Measurements from ENCODE around the gene URGCP. TPM values are rescaled to one million over a fixed set of nuclear protein-coding genes. Genes with fewer than 3 reads are reported as not detected.

URGCP gene
- total RNA-seq, 4 donors from 2014 or later = 26.3 to 42.0 (median 34.5) TPM

DNA sequence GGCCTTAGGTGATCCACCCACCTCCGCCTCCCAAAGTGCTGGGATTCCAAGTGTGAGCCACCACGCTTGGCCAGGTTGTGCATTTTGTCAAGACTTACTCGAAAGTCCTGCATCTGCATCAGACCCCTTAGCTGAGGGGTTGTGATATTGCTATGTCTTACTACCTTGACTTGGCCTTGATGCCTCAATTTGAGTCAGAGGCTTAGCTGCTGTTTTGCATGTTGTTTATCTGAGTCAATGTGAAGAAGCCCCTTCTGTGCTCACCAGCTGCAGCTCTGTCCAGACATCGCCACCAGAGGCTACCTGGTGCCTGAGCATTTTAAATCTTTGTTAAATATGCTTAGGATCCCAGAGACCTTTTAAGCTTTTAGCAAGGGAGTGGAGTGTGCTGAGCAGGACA is 37.9 kb upstream of the URGCP start:
- no peak overlapping the region for H3K4me3 ChIP-seq (ENCODE audit: low read depth, poor library complexity, severe bottlenecking)
- no peak for DNase-seq (ENCODE audit: low spot score in 2 of 2)
- TF ChIP-seq POLR2A (IDR thresholded peaks at IDR 0.05) = no peak
- TF ChIP-seq, protein P1, sequence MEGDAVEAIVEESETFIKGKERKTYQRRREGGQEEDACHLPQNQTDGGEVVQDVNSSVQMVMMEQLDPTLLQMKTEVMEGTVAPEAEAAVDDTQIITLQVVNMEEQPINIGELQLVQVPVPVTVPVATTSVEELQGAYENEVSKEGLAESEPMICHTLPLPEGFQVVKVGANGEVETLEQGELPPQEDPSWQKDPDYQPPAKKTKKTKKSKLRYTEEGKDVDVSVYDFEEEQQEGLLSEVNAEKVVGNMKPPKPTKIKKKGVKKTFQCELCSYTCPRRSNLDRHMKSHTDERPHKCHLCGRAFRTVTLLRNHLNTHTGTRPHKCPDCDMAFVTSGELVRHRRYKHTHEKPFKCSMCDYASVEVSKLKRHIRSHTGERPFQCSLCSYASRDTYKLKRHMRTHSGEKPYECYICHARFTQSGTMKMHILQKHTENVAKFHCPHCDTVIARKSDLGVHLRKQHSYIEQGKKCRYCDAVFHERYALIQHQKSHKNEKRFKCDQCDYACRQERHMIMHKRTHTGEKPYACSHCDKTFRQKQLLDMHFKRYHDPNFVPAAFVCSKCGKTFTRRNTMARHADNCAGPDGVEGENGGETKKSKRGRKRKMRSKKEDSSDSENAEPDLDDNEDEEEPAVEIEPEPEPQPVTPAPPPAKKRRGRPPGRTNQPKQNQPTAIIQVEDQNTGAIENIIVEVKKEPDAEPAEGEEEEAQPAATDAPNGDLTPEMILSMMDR (IDR thresholded peaks at IDR 0.05) = no peak
- WGBS, 2 donors = 97 to 100% methylated on average over 4 of the region's 4 CpGs
- intact Hi-C loops (cut with DNase I; ENCODE audit: low total_unique reads) = no loop called here

DNA sequence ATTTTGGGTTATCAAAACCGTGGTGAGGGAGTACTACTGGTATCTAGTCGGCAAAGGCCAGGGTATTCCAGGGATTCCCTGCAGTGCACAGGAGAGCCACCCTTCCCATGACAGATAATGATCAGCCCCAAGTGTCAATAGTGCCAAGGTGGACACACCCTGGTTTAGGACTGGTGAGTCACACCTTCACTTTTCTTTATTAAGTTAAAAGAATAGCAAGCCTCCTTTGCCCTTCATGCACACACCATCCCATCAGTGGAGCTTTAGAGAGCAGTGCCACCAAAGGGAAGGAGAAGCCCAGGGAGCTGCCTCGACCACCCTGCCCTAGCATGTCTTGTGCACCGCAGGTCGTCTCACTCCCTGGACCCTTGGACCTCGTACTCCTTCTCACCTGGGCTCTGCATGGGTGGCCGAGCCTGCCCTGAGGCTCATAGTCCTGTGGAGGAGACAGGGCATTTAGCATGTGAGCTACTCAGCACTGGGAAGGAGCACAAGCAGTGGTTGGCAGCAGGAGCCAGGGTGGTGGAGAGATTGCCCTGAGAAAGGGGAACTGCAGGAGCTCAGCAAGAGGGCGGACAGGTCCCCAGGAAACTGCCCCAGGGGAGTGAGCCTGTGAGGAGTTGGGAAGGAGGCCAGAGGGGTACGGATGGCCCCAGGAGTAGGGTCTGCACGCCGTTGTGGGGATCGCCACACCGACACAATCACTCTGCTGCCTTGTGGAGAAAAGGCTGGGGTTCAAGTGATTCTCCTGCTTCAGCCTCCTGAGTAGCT is 37.2 kb upstream of the URGCP start:
- intact Hi-C loops (cut with DNase I; ENCODE audit: low total_unique reads) = no loop called here
- no peak for DNase-seq (ENCODE audit: low spot score in 2 of 2)
- TF ChIP-seq, protein P1 (IDR thresholded peaks at IDR 0.05) = no peak
- TF ChIP-seq POLR2A (IDR thresholded peaks at IDR 0.05) = no peak
- no peak overlapping the region for H3K4me3 ChIP-seq (ENCODE audit: low read depth, poor library complexity, severe bottlenecking)
- WGBS, 2 donors = 70 to 77% methylated on average over 13 of the region's 13 CpGs

DNA sequence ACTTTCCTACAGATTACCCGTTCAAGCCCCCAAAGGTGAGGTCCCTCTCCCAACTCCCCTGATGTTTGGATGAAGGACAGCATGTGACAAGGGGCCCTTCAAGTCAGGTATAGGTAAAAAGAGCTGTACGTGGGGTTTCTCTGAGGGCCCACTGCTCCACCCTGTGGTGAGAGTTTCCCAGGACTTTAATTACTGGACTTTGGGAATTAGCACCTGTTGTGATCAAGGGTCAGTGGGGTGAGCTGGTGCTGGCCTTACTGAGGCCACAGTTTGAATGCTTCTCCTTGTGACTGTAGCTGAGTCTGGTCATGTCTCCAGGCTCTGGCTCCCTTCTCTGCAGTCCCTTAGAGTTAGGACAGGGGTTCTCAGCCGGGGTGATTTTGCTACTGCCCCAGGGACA is 36.6 kb upstream of the URGCP start:
- no peak for DNase-seq (ENCODE audit: low spot score in 2 of 2)
- WGBS, 2 donors = 71 to 80% methylated on average over 3 of the region's 3 CpGs
- intact Hi-C loops (cut with DNase I; ENCODE audit: low total_unique reads) = no loop called here
- H3K4me3 ChIP-seq (ENCODE audit: low read depth, poor library complexity, severe bottlenecking) = no peak overlapping the region
- TF ChIP-seq, protein P1 (IDR thresholded peaks at IDR 0.05) = no peak
- no peak for TF ChIP-seq POLR2A (IDR thresholded peaks at IDR 0.05)

DNA sequence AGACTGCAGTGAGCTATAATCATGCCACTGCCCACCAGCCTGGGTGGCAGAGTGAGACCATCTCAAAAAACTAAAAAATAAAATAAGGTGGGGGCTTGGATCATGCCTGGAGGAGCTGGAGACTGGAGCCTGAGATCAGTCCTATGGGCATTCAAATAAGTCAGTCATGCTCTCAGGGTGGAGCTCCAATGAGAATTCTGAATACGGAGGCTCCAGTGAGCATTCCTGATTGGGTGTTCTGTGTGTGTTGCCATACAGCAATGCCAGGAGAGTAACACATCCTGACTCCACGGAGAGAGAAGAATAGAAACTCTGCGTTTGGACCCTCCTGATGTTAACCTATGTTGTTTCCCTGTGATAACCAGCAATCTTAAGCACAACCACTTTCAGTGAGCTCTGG is 35.9 kb upstream of the URGCP start:
- H3K4me3 ChIP-seq (ENCODE audit: low read depth, poor library complexity, severe bottlenecking) = no peak overlapping the region
- intact Hi-C loops (cut with DNase I; ENCODE audit: low total_unique reads) = no loop called here
- WGBS, 2 donors = 73 to 86% methylated on average over 3 of the region's 3 CpGs
- DNase-seq (ENCODE audit: low spot score in 2 of 2) = no peak
- TF ChIP-seq, protein P1 (IDR thresholded peaks at IDR 0.05) = no peak
- TF ChIP-seq POLR2A (IDR thresholded peaks at IDR 0.05) = no peak

DNA sequence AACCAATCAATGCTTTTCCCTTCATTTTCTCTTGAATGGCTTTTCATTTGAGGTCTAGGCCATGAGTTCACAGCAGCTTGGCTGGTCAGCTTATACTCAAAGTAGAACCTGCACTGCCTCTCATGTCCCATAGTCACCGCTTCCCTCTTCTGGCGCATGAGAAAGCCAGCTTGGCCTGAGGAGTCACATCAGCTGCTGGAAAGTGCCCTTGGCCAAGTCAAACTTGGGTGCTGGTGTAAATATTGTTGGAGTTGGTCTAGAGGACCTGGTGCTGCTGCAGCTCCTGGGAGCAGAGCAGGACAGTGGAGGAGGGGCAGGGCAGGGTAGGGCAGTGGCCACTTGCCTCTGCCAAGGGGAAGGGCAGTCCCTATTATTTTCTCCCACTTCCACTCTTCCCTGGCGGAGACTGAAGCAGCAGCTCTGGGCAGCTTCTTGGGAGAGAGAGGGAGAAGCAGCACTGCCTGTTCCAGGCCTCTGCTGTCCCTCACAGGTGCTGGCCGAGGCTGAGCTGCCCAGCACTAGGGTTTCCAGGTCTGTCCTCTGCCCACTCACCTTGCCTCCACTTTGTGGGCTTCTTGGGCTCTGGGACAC is 32.6 kb upstream of the URGCP start:
- intact Hi-C loops (cut with DNase I; ENCODE audit: low total_unique reads) = no loop called here
- 90 to 93% methylated on average over 4 of the region's 4 CpGs for WGBS, 2 donors
- no peak for DNase-seq (ENCODE audit: low spot score in 2 of 2)

More for the DNA sequence above, 32.6 kb upstream of the URGCP start:
- TF ChIP-seq, protein P1 (IDR thresholded peaks at IDR 0.05) = no peak
- TF ChIP-seq POLR2A (IDR thresholded peaks at IDR 0.05) = no peak
- no peak overlapping the region for H3K4me3 ChIP-seq (ENCODE audit: low read depth, poor library complexity, severe bottlenecking)

All from lower leg skin (tissue), 4 donors.